Activated T-helper 17 cell treated with anti-CD3 and anti-CD28 coated beads, Interleukin-2, amount 50 U/mL, for 72 hours (primary cell): ENCODE measurements around the gene NOL4. TPM values are rescaled to one million over a fixed set of nuclear protein-coding genes. Genes with fewer than 3 reads are reported as not detected.

Source experiments
- ATAC-seq: fragments of 150-1000 bp; cut with Tn5 transposase; replicated peaks from 2 replicates; pipeline ENCODE4 v1.10.0; 2021; ENCODE audit warnings: mild to moderate bottlenecking, moderate library complexity
- H3K27ac Mint-ChIP-seq: one replicate; pipeline ENCODE4 v1.8.0; 2022; ENCODE audit warnings: mixed read lengths
- H3K27me3 Mint-ChIP-seq: one replicate; pipeline ENCODE4 v1.8.0; 2022; ENCODE audit warnings: mixed read lengths
- H3K36me3 Mint-ChIP-seq: one replicate; pipeline ENCODE4 v1.8.0; 2022; ENCODE audit warnings: low read depth, mild to moderate bottlenecking, mixed read lengths
- H3K4me1 Mint-ChIP-seq: one replicate; pipeline ENCODE4 v1.8.0; 2022; ENCODE audit warnings: mixed read lengths
- H3K4me3 Mint-ChIP-seq: one replicate; pipeline ENCODE4 v1.8.0; 2022; ENCODE audit warnings: mild to moderate bottlenecking, mixed read lengths
- H3K9me3 Mint-ChIP-seq: one replicate; pipeline ENCODE4 v1.8.0; 2022; ENCODE audit warnings: mixed read lengths
- total RNA-seq, 2 donors: library from RNA; stranded (reverse); gene quantifications; one replicate each; pipeline ENCODE4 v1.2.3, GENCODE V29; 2022

NOL4 gene
- total RNA-seq, 2 donors from 2014 or later = not detected

DNA sequence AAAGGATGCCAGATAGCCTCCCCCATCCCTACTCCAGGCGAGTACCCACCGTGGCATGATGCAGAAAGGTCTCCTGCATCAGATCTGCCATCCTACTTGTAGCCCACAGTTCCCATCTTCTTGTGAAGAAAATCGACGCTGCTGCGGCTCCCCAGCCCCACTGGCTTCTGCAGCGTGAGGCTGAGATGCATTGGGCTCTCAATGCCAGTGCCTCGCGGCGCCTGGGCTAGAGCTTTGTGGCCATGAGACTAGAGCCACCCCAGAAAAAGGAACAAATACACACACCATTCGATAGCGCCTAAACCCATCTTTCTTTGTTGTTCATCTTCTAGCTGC is 2.8 kb downstream of the NOL4 start:
- peaks cover 23% of the 10 kb centered on the region for H3K27me3 Mint-ChIP-seq
- no peak overlapping the region for H3K4me3 Mint-ChIP-seq
- H3K27ac Mint-ChIP-seq = no peak overlapping the region
- H3K4me1 Mint-ChIP-seq = no peaks in the 10 kb centered on the region
- H3K9me3 Mint-ChIP-seq = no peaks in the 10 kb centered on the region
- no peaks in the 10 kb centered on the region for H3K36me3 Mint-ChIP-seq
- ATAC-seq = no peak

GRCh38 chr18:34220081-34220815 is 4.5 kb downstream of the NOL4 start:
- H3K4me3 Mint-ChIP-seq = no peak overlapping the region
- no peak for ATAC-seq
- H3K9me3 Mint-ChIP-seq = peaks cover 3% of the 10 kb centered on the region
- H3K4me1 Mint-ChIP-seq = no peaks in the 10 kb centered on the region
- H3K36me3 Mint-ChIP-seq = no peaks in the 10 kb centered on the region
- peaks cover 15% of the 10 kb centered on the region for H3K27me3 Mint-ChIP-seq
- H3K27ac Mint-ChIP-seq = no peak overlapping the region

DNA sequence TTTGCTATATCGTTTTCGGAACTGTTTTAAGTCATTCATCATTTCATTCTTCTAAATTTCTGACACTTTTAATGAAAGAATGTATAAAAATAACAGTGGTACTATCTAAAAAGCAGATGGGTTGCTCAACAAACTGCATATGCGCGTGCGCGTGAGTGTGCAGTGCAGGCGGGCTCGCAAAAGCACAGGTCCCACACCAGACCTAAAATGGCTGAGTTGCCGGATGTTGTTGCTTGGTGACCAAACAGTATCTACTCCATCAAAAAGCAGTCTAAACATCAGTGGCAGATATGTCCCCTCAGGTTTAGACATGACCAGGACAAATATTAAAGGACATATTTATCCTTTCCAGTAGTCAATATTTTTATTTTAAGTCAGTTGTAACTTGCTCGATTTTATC is 5.1 kb downstream of the NOL4 start:
- Mint-ChIP-seq H3K4me3 (no peak overlapping the region), H3K4me1 (no peaks in the 10 kb centered on the region), H3K9me3 (peaks cover 3% of the 10 kb centered on the region), H3K27ac (no peak overlapping the region), H3K27me3 (peaks cover 15% of the 10 kb centered on the region), H3K36me3 (no peaks in the 10 kb centered on the region)
- no peak for ATAC-seq

DNA sequence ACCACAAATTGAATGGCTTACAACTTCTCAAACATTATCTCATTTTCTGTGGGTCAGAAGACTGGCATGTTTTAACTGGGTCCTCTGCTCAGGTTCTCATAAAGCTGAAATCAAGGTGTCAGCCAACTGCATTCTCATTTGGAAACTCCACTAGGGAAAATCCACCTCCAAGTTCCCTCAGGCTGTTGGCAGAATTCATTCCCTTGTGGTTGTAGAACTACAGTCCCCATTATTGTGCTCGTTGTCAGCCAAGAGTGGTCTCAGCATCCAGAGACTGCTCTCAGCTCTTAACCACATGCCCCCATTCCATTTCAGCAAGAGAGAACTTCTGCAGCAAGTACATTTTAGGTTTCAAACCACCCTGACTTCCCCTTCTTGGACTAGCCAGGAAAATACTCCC is 12.2 kb downstream of the NOL4 start:
- Mint-ChIP-seq H3K4me3 (no peak overlapping the region), H3K27me3 (no peaks in the 10 kb centered on the region), H3K27ac (no peak overlapping the region), H3K4me1 (no peaks in the 10 kb centered on the region), H3K9me3 (peaks cover 6% of the 10 kb centered on the region), H3K36me3 (no peaks in the 10 kb centered on the region)
- no peak for ATAC-seq

DNA sequence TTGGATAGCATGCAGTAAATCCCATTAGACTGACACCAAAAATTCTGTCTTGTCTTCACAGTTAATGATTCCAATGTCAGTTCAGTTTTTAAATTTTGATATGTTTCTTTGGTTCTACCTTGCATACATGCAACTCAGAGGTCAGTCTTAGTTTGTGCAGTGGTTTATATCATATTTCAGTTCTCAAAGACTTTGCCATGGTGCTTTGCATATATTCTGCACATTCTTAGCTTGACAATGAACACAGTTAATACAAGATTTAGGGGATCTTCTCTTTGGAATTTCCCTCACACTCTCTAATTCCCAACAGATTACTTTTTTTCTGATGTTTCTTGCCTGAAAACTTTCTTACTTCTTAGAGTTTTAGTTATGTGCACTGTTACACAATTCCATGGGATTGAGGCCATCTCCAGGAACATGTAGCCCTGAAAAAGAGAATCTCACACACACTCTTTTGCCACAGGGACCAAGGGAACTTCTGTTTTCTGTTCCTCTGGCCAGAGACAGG is 17.3 kb downstream of the NOL4 start:
- Mint-ChIP-seq H3K36me3 (no peaks in the 10 kb centered on the region), H3K27me3 (no peaks in the 10 kb centered on the region), H3K4me1 (no peaks in the 10 kb centered on the region), H3K27ac (no peak overlapping the region), H3K9me3 (peaks cover 3% of the 10 kb centered on the region), H3K4me3 (no peak overlapping the region)
- no peak for ATAC-seq

- no peak overlapping the region for H3K4me3 Mint-ChIP-seq
- H3K4me1 Mint-ChIP-seq = no peaks in the 10 kb centered on the region
- peaks cover 4% of the 10 kb centered on the region for H3K9me3 Mint-ChIP-seq
- no peaks in the 10 kb centered on the region for H3K36me3 Mint-ChIP-seq
- no peaks in the 10 kb centered on the region for H3K27me3 Mint-ChIP-seq
- no peak for ATAC-seq
- no peak overlapping the region for H3K27ac Mint-ChIP-seq
Observed at GRCh38 chr18:34203866-34204265, 20.8 kb downstream of the NOL4 start.

DNA sequence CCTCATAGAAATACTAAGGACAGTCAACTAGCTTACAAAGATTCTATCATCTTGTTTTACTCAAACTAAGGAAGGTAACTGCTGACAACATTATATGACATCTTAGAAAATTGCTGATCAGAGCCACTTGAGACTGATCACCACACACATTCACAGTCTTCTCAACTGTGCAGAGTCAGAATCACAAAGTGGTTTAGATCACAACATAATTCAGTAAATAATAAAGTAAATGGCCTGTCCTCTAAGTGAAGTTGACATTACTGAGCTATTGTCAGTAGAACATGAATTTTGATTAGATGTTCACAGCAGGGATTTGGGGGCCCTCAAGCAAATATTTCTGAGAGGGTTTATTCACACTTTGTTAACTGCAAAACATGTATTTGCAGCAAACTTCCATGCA is 28.5 kb downstream of the NOL4 start:
- Mint-ChIP-seq H3K9me3 (peaks cover 4% of the 10 kb centered on the region), H3K4me1 (no peaks in the 10 kb centered on the region), H3K27ac (no peak overlapping the region), H3K4me3 (no peak overlapping the region), H3K27me3 (no peaks in the 10 kb centered on the region), H3K36me3 (no peaks in the 10 kb centered on the region)
- no peak for ATAC-seq

DNA sequence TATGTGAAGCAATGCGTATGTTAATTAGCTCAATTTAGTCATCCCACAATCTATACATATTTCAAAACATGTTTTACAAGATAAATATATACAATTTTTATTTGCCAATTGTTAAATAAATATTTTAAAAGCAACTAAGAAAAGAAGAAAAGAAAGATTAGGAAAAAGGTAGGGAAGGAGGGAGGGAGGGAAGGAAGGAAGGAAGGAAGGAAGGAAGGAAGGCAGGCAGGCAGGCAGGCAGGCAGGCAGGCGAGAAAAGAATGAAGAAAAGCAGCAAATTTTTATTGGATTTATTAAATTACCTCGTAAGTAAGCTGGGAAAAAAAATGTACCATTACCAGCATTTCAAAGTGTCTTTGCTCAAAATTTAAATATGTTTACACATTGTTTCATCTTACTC is 30.5 kb downstream of the NOL4 start:
- H3K9me3 Mint-ChIP-seq = no peaks in the 10 kb centered on the region
- H3K36me3 Mint-ChIP-seq = no peaks in the 10 kb centered on the region
- H3K27me3 Mint-ChIP-seq = no peaks in the 10 kb centered on the region

DNA sequence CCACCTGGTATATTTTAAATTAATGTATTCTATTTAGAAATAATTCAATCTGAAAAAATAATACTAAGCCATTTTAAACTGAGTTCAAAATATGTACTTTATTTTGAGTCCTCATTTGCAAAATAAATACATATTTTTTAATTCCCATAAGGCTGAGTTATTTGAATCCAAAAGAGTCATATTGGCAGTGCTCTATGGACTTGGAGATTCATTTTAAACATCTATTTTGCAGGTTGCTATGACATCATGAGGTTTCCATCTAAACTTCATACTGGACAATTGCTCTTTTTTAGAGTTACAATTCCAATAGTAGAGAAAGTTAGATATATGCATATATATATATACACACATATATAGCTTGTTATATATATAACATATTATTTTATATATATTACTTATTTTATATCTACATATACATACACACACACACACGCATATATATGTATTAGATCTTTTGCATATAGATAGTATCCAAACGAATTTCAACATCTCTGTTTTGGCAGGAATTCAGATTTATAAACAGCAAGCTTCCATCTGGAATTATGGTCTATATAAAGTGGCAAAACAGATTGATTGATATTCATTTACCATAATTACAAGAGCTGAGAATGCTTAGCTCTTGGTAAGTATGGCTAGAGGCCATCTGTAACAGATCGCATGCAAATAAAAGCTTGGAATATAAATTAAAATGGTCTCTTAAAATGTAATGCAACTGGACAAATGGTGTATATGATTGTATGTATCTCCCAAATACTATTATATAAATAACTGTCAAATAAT is 34.9 kb downstream of the NOL4 start:
- no peak for ATAC-seq
- Mint-ChIP-seq H3K27me3 (no peaks in the 10 kb centered on the region), H3K9me3 (peaks cover 3% of the 10 kb centered on the region), H3K4me3 (no peak overlapping the region), H3K27ac (no peak overlapping the region), H3K36me3 (no peaks in the 10 kb centered on the region), H3K4me1 (no peaks in the 10 kb centered on the region)

More for the DNA sequence above, 30.5 kb downstream of the NOL4 start:
- Mint-ChIP-seq H3K27ac (no peak overlapping the region), H3K4me1 (no peaks in the 10 kb centered on the region), H3K4me3 (no peak overlapping the region)
- no peak for ATAC-seq
